ENCODE results near the gene SNX5. TPM values are rescaled to one million over a fixed set of nuclear protein-coding genes. Genes with fewer than 3 reads are reported as not detected.

Gene SNX5
- total and polyA plus RNA-seq, 2 of the 13 experiments (the other 11 are each of a cell fraction or from before 2014, with no cell fraction given) = 664 to 1,040 TPM

DNA sequence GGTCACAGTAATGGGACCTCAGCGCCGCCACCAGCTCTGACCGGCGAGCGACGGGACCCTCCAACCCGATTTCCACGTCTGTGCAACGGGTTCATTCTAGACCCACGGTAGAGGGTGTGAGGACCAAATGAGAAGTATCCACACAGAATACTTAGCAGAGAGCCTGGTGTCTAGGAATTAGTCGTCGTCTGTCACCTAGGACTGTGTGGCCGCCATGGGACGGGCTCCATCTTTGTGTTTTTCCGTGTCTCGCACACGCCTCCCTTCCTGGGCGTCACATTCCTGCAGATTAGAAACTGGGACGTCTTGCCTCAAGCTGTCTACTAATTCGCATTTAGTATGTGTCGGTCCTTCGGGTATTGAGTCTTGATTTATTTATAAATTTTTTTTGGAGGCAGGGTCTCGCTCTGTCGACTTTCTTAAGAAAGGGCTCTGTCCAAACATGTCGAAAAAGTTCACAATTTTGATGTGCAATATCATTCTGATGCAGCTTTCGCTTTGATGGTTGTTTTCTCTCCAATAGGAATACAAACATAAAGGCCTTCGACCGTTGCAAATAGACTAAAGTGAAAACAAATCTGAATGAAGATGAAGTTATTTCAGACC, 787 bp upstream of the SNX5 start (continued):
- TF ChIP-seq, protein P1, sequence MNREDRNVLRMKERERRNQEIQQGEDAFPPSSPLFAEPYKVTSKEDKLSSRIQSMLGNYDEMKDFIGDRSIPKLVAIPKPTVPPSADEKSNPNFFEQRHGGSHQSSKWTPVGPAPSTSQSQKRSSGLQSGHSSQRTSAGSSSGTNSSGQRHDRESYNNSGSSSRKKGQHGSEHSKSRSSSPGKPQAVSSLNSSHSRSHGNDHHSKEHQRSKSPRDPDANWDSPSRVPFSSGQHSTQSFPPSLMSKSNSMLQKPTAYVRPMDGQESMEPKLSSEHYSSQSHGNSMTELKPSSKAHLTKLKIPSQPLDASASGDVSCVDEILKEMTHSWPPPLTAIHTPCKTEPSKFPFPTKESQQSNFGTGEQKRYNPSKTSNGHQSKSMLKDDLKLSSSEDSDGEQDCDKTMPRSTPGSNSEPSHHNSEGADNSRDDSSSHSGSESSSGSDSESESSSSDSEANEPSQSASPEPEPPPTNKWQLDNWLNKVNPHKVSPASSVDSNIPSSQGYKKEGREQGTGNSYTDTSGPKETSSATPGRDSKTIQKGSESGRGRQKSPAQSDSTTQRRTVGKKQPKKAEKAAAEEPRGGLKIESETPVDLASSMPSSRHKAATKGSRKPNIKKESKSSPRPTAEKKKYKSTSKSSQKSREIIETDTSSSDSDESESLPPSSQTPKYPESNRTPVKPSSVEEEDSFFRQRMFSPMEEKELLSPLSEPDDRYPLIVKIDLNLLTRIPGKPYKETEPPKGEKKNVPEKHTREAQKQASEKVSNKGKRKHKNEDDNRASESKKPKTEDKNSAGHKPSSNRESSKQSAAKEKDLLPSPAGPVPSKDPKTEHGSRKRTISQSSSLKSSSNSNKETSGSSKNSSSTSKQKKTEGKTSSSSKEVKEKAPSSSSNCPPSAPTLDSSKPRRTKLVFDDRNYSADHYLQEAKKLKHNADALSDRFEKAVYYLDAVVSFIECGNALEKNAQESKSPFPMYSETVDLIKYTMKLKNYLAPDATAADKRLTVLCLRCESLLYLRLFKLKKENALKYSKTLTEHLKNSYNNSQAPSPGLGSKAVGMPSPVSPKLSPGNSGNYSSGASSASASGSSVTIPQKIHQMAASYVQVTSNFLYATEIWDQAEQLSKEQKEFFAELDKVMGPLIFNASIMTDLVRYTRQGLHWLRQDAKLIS (CRISPR knock-in tag; IDR thresholded peaks at IDR 0.05) = peak; percentile 16; the same call in 1 of the 2 replicates
- TF ChIP-seq ZNF652 (CRISPR knock-in tag; IDR thresholded peaks at IDR 0.05; ENCODE audit: borderline replicate concordance, low read depth) (no peak), MATR3 (CRISPR knock-in tag; IDR thresholded peaks at IDR 0.05) (no peak), KDM5B (CRISPR knock-in tag; IDR thresholded peaks at IDR 0.05; ENCODE audit: borderline replicate concordance) (no peak), NR2F6 (IDR thresholded peaks at IDR 0.05) (no peak), NR2F6 (CRISPR knock-in tag; IDR thresholded peaks at IDR 0.05) (no peak), ZNF256 (CRISPR knock-in tag; conservative IDR thresholded peaks at IDR 0.05) (no peak), ZNF619 (CRISPR knock-in tag; IDR thresholded peaks at IDR 0.05) (no peak), CBX2 (IDR thresholded peaks at IDR 0.05; ENCODE audit: low read depth, low read length) (no peak), CBX2 (CRISPR knock-in tag; IDR thresholded peaks at IDR 0.05; ENCODE audit: low read depth) (no peak), SIX4 (CRISPR knock-in tag; IDR thresholded peaks at IDR 0.05) (no peak), SRY (CRISPR knock-in tag; IDR thresholded peaks at IDR 0.05) (0 out of 2 replicates have a peak, but pooled peaks have one; percentile 9), ZNF124 (CRISPR knock-in tag; IDR thresholded peaks at IDR 0.05) (no peak; the same call in 1 of the 2 replicates), STAG1 (CRISPR knock-in tag; IDR thresholded peaks at IDR 0.05) (peak; percentile 13; the same call in 1 of the 2 replicates), HNRNPUL1 (IDR thresholded peaks at IDR 0.05; ENCODE audit: low read depth, low read length) (no peak), ZNF83 (CRISPR knock-in tag; IDR thresholded peaks at IDR 0.05; ENCODE audit: borderline replicate concordance) (0 out of 2 replicates have a peak, but pooled peaks have one; percentile 24)
- TF ChIP-seq, protein P2, sequence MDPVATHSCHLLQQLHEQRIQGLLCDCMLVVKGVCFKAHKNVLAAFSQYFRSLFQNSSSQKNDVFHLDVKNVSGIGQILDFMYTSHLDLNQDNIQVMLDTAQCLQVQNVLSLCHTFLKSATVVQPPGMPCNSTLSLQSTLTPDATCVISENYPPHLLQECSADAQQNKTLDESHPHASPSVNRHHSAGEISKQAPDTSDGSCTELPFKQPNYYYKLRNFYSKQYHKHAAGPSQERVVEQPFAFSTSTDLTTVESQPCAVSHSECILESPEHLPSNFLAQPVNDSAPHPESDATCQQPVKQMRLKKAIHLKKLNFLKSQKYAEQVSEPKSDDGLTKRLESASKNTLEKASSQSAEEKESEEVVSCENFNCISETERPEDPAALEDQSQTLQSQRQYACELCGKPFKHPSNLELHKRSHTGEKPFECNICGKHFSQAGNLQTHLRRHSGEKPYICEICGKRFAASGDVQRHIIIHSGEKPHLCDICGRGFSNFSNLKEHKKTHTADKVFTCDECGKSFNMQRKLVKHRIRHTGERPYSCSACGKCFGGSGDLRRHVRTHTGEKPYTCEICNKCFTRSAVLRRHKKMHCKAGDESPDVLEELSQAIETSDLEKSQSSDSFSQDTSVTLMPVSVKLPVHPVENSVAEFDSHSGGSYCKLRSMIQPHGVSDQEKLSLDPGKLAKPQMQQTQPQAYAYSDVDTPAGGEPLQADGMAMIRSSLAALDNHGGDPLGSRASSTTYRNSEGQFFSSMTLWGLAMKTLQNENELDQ (CRISPR knock-in tag; IDR thresholded peaks at IDR 0.05; ENCODE audit: borderline replicate concordance) = 0 out of 2 replicates have a peak, but pooled peaks have one; percentile 10
